Tibial nerve (tissue), 3 donors: ENCODE results near the gene PDXDC1.

Source experiments
- CTCF ChIP-seq, 5 experiments: fragments of 200-600 bp in 3 of 5; fragments of 450-650 bp in 2 of 5; sonication (generic) in 3 of 5; IDR thresholded peaks; one replicate each; pipeline ENCODE4 v1.5.1; 2016 to 2019; ENCODE audit warnings: antibody characterized with exemption in 5 of 5, mild to moderate bottlenecking in 3 of 5, moderate library complexity in 2 of 5
- POLR2A ChIP-seq, 2 donors: fragments of 450-650 bp; IDR thresholded peaks; one replicate each; pipeline ENCODE4 v1.6.1; 2017; ENCODE audit warnings: antibody characterized with exemption in 2 of 2, mild to moderate bottlenecking in 2 of 2, moderate library complexity in 2 of 2

GRCh38 chr16:15037745-15038144 is 62.9 kb downstream of the PDXDC1 start:
- TF ChIP-seq CTCF (IDR thresholded peaks at IDR 0.05): no peak
- TF ChIP-seq POLR2A (IDR thresholded peaks at IDR 0.05): no peak
